HG03439 (cell line): ENCODE data around the gene C8A.

Experiments used
- ATAC-seq: cut with Tn5 transposase; IDR thresholded peaks from one replicate; pipeline ENCODE4 v1.9.1; 2021; ENCODE audit warnings: mild to moderate bottlenecking, moderate library complexity; ENCODE audit not compliant: unreplicated experiment

C8A gene

GRCh38 chr1:56854521-56855099 lies at the start of gene C8A:
TSS of gene C8A (plus strand) at chr1:56854797. CDS start at chr1:56854902, 105 bp downstream.
- no peak for ATAC-seq

GRCh38 chr1:56806804-56807203 lies 47.8 kb upstream of the C8A start:
- ATAC-seq, result no peak

GRCh38 chr1:56808410-56808809 lies 46.2 kb upstream of the C8A start:
- ATAC-seq, result no peak

- ATAC-seq, result no peak
Observed at GRCh38 chr1:56811331-56811730, 43.3 kb upstream of the C8A start.

- no peak for ATAC-seq
Observed at GRCh38 chr1:56814205-56814604, 40.4 kb upstream of the C8A start.

- no peak for ATAC-seq
Observed at GRCh38 chr1:56816264-56816663, 38.3 kb upstream of the C8A start.

- ATAC-seq, result no peak
Observed at GRCh38 chr1:56816909-56817308, 37.7 kb upstream of the C8A start.

- no peak for ATAC-seq
Observed at GRCh38 chr1:56817716-56818463, 36.7 kb upstream of the C8A start.

- ATAC-seq, result no peak
Observed at GRCh38 chr1:56819387-56819899, 35.2 kb upstream of the C8A start, which contains the start of gene FYB2. TSS of gene FYB2 (minus strand) at chr1:56819404. CDS start at chr1:56819290, 114 bp downstream.

GRCh38 chr1:56820755-56821461 lies 33.7 kb upstream of the C8A start:
- peak; percentile 72 for ATAC-seq

- ATAC-seq, result no peak
Observed at GRCh38 chr1:56821462-56821797, 33.2 kb upstream of the C8A start.

- no peak for ATAC-seq
Observed at GRCh38 chr1:56824271-56824670, 30.3 kb upstream of the C8A start.

- ATAC-seq, result no peak
Observed at GRCh38 chr1:56824938-56825337, 29.7 kb upstream of the C8A start.

GRCh38 chr1:56825436-56825835 lies 29.2 kb upstream of the C8A start:
- no peak for ATAC-seq

GRCh38 chr1:56827711-56828110 lies 26.9 kb upstream of the C8A start:
- ATAC-seq, result no peak

GRCh38 chr1:56830052-56830451 lies 24.5 kb upstream of the C8A start:
- ATAC-seq, result no peak

GRCh38 chr1:56831871-56832693 lies 22.5 kb upstream of the C8A start:
- peak; percentile 64 for ATAC-seq

- ATAC-seq, result no peak
Observed at GRCh38 chr1:56833088-56833487, 21.5 kb upstream of the C8A start.

GRCh38 chr1:56834137-56834900 lies 20.3 kb upstream of the C8A start:
- no peak for ATAC-seq

- no peak for ATAC-seq
Observed at GRCh38 chr1:56835657-56836056, 18.9 kb upstream of the C8A start.
